WTC11 (cell line): Measurements from ENCODE around the gene SEZ6L.

Experiments
- CTCF ChIP-seq: fragments of 200-600 bp; IDR thresholded peaks from 2 replicates; pipeline ENCODE4 v1.8.0; 2022; ENCODE audit warnings: antibody characterized with exemption
- ELF4 ChIP-seq: sonication (generic); formaldehyde crosslinking; IDR thresholded peaks from 2 replicates; pipeline ENCODE4 v1.8.1; 2022; ENCODE audit warnings: low read depth, mild to moderate bottlenecking, moderate library complexity, missing genetic modification reagents
- ESRRA ChIP-seq: sonication (generic); formaldehyde crosslinking; IDR thresholded peaks from 2 replicates; pipeline ENCODE4 v1.8.1; 2022; ENCODE audit warnings: mild to moderate bottlenecking, missing genetic modification reagents, borderline replicate concordance
- MLX ChIP-seq: sonication (generic); formaldehyde crosslinking; IDR thresholded peaks from 2 replicates; pipeline ENCODE4 v1.8.1; 2023; ENCODE audit warnings: mild to moderate bottlenecking, missing genetic modification reagents, moderate library complexity
- NR2C2 ChIP-seq: sonication (generic); formaldehyde crosslinking; IDR thresholded peaks from 2 replicates; pipeline ENCODE4 v1.8.0; 2022; ENCODE audit warnings: mild to moderate bottlenecking, missing genetic modification reagents
- PREB ChIP-seq: sonication (generic); formaldehyde crosslinking; IDR thresholded peaks from 2 replicates; pipeline ENCODE4 v1.8.1; 2022; ENCODE audit warnings: mild to moderate bottlenecking, missing genetic modification reagents, moderate library complexity, borderline replicate concordance
- RELA ChIP-seq: sonication (generic); formaldehyde crosslinking; IDR thresholded peaks from 2 replicates; pipeline ENCODE4 v1.8.1; 2022; ENCODE audit warnings: missing genetic modification reagents, mild to moderate bottlenecking, borderline replicate concordance
- USF2 ChIP-seq: sonication (generic); formaldehyde crosslinking; IDR thresholded peaks from 2 replicates; pipeline ENCODE4 v1.8.1; 2023; ENCODE audit warnings: mild to moderate bottlenecking, missing genetic modification reagents, moderate library complexity
- ZNF512 ChIP-seq: sonication (generic); formaldehyde crosslinking; IDR thresholded peaks from 2 replicates; pipeline ENCODE4 v1.8.1; 2022; ENCODE audit warnings: missing genetic modification reagents, borderline replicate concordance

- TF ChIP-seq NR2C2 (CRISPR knock-in tag) (no peak), RELA (CRISPR knock-in tag) (no peak), CTCF (no peak), ELF4 (CRISPR knock-in tag) (no peak), ZNF512 (no peak), USF2 (CRISPR knock-in tag) (no peak), ESRRA (CRISPR knock-in tag) (no peak), PREB (no peak), MLX (CRISPR knock-in tag) (no peak)
Measured at GRCh38 chr22:26359156-26359555, 189.9 kb downstream of the SEZ6L start.
